HCT116 (cell line): Measurements from ENCODE around the gene VWF. TPM values are rescaled to one million over a fixed set of nuclear protein-coding genes. Genes with fewer than 3 reads are reported as not detected.

Source experiments
- ATAC-seq: fragments of 200-7000 bp; cut with Tn5 transposase; 2 replicates; pipeline ENCODE4 v1.9.1; 2020; ENCODE audit warnings: mild to moderate bottlenecking, moderate library complexity
- BruUV-seq: library from RNA; stranded (reverse); fragments of 400-500 nt; replicated peaks from 2 replicates; lab custom pipeline; 2021; lab: Mats Ljungman, UMichigan
- CTCF ChIA-PET: fragments of 300-600 bp; sonication (Branson Sonifier 250); formaldehyde crosslinking; loops from one replicate; lab custom pipeline; 2021; ENCODE audit warnings: antibody characterized with exemption; lab: Charles Lee
- POLR2A ChIA-PET: fragments of 300-600, 350-600 bp; sonication (Branson Sonifier 250); formaldehyde crosslinking; loops from one replicate; lab custom pipeline; 2021; ENCODE audit warnings: antibody characterized with exemption; lab: Charles Lee
- RAD21 ChIA-PET, 2 experiments: fragments of 300-600 bp; sonication (Branson Sonifier 250); formaldehyde crosslinking; loops; one replicate each; lab custom pipeline; 2023; ENCODE audit warnings: low total read pairs in 2 of 2; ENCODE audit not compliant: uncharacterized antibody in 2 of 2, unreplicated experiment in 2 of 2, low non-redundant PET in 1 of 2; lab: Charles Lee
- DNase-seq: peaks from one replicate; pipeline ENCODE4 v3.0.0-alpha.2; 2010; ENCODE audit warnings: low read depth, low spot score
- H2AFZ ChIP-seq: fragments of 200-600 bp; shearing (Covaris generic), sonication (generic); 2 replicates; pipeline ENCODE4 v1.6.1; 2017; ENCODE audit warnings: low read depth, mixed run types, mixed read lengths, antibody characterized with exemption, low read length; ENCODE audit not compliant: poor library complexity, severe bottlenecking
- H3K27ac ChIP-seq: 2 replicates; pipeline ENCODE4 v1.5.1; 2012; ENCODE audit warnings: low read depth, low read length
- H3K27me3 ChIP-seq: fragments of 200-600 bp; sonication (generic); 2 replicates; pipeline ENCODE4 v1.6.1; 2016; ENCODE audit warnings: mixed run types, low read length, mixed read lengths; ENCODE audit not compliant: insufficient read depth
- H3K36me3 ChIP-seq, 2 experiments: fragments of 200-500 bp in 1 of 2; fragments of 200-600 bp in 1 of 2; sonication (Bioruptor generic) in 1 of 2; sonication (generic) in 1 of 2; 2 replicates each; pipeline versions ENCODE4 v1.5.1 to v1.6.1; 2014 to 2016; ENCODE audit warnings: low read length in 2 of 2, inconsistent platforms in 1 of 2, mixed read lengths in 1 of 2, mixed run types in 1 of 2; ENCODE audit not compliant: insufficient read depth in 2 of 2, control insufficient read depth in 1 of 2
- H3K4me1 ChIP-seq, 2 experiments: fragments of 200-600 bp in 1 of 2; sonication (generic) in 1 of 2; 2 replicates each; pipeline versions ENCODE4 v1.5.1 to v1.6.1; 2012 to 2017; ENCODE audit warnings: low read length in 2 of 2, inconsistent platforms in 1 of 2, mild to moderate bottlenecking in 1 of 2, mixed read lengths in 1 of 2, mixed run types in 1 of 2, moderate library complexity in 1 of 2; ENCODE audit not compliant: insufficient read depth in 2 of 2, control insufficient read depth in 1 of 2
- H3K4me2 ChIP-seq: fragments of 200-600 bp; sonication (generic); 2 replicates; pipeline ENCODE4 v1.6.1; 2017; ENCODE audit warnings: mixed run types, low read length, mixed read lengths
- H3K4me3 ChIP-seq, 2 experiments: fragments of 200-600 bp in 1 of 2; sonication (generic) in 1 of 2; replicated peaks in 1 of 2; 2 replicates each; pipeline ENCODE4 v1.5.1; 2011 to 2016; ENCODE audit warnings: low read length in 2 of 2, control low read depth in 1 of 2, low read depth in 1 of 2, mild to moderate bottlenecking in 1 of 2, mixed read lengths in 1 of 2, mixed run types in 1 of 2
- H3K79me2 ChIP-seq: fragments of 200-600 bp; sonication (generic); 2 replicates; pipeline ENCODE4 v1.6.1; 2017; ENCODE audit warnings: mild to moderate bottlenecking, mixed run types, low read length, moderate library complexity, mixed read lengths; ENCODE audit not compliant: insufficient read depth
- H3K9ac ChIP-seq: fragments of 200-600 bp; sonication (generic); 2 replicates; pipeline ENCODE4 v1.6.1; 2016; ENCODE audit warnings: low read length, mixed read lengths
- H3K9me2 ChIP-seq: fragments of 200-600 bp; sonication (generic), shearing (Covaris generic); 2 replicates; pipeline ENCODE4 v1.6.1; 2017; ENCODE audit warnings: mixed run types, mild to moderate bottlenecking, moderate library complexity; ENCODE audit not compliant: insufficient read depth
- H3K9me3 ChIP-seq, 2 experiments: fragments of 200-500 bp in 1 of 2; fragments of 200-600 bp in 1 of 2; sonication (Bioruptor generic) in 1 of 2; sonication (generic) in 1 of 2; 2 replicates each; pipeline ENCODE4 v1.6.1; 2014 to 2017; ENCODE audit warnings: low read length in 2 of 2, mixed read lengths in 2 of 2, inconsistent platforms in 1 of 2, low read depth in 1 of 2, mild to moderate bottlenecking in 1 of 2, mixed run types in 1 of 2, moderate library complexity in 1 of 2; ENCODE audit not compliant: control insufficient read depth in 1 of 2, insufficient read depth in 1 of 2
- H4K20me1 ChIP-seq: fragments of 200-600 bp; sonication (generic), shearing (Covaris generic); 2 replicates; pipeline ENCODE4 v1.6.1; 2017; ENCODE audit warnings: mixed run types, mild to moderate bottlenecking, moderate library complexity; ENCODE audit not compliant: insufficient read depth
- ATF3 ChIP-seq: IDR thresholded peaks from 2 replicates; pipeline ENCODE4 v1.6.1; 2012
- CBX3 ChIP-seq: IDR thresholded peaks from 2 replicates; pipeline ENCODE4 v1.6.1; 2012; ENCODE audit warnings: low read depth
- EZH2 ChIP-seq: fragments of 200-600 bp; sonication (generic); IDR thresholded peaks from 2 replicates; pipeline ENCODE4 v1.6.1; 2017; ENCODE audit warnings: antibody characterized with exemption, mixed run types
- EZH2phosphoT487 ChIP-seq: fragments of 200-600 bp; IDR thresholded peaks from 2 replicates; pipeline ENCODE4 v1.6.1; 2018; ENCODE audit warnings: antibody characterized with exemption, borderline replicate concordance
- MAX ChIP-seq: IDR thresholded peaks from 2 replicates; pipeline ENCODE4 v1.6.1; 2012
- POLR2A ChIP-seq: IDR thresholded peaks from 2 replicates; pipeline ENCODE4 v1.7.0; 2011; ENCODE audit warnings: borderline replicate concordance; ENCODE audit not compliant: insufficient read depth, insufficient read length; ENCODE audit errors: extremely low read depth
- POLR2AphosphoS5 ChIP-seq: IDR thresholded peaks from 2 replicates; pipeline ENCODE4 v1.6.1; 2011; ENCODE audit warnings: mild to moderate bottlenecking, low read depth, low read length, moderate library complexity
- RAD21 ChIP-seq: IDR thresholded peaks from 2 replicates; pipeline ENCODE4 v1.6.1; 2012; ENCODE audit warnings: low read depth, mild to moderate bottlenecking
- SP1 ChIP-seq: IDR thresholded peaks from 2 replicates; pipeline ENCODE4 v1.6.1; 2012; ENCODE audit warnings: low read depth
- YY1 ChIP-seq: IDR thresholded peaks from 2 replicates; pipeline ENCODE4 v1.6.1; 2011; ENCODE audit warnings: low read length, low read depth, moderate library complexity, mild to moderate bottlenecking; ENCODE audit not compliant: insufficient replicate concordance; ENCODE audit errors: extremely low read depth
- ZFX ChIP-seq: fragments of 450-650 bp; IDR thresholded peaks from 2 replicates; pipeline ENCODE4 v1.6.1; 2017
- intact Hi-C: fragments of 100-400 bp; cut with micrococcal nuclease; formaldehyde crosslinking; loops from 2 replicates; pipeline ENCODE4 v1.10.0; 2022
- total RNA-seq: library from RNA; stranded (reverse); gene quantifications from one replicate; pipeline ENCODE4 v1.2.1, GENCODE V29; 2021; ENCODE audit not compliant: unreplicated experiment

Gene VWF
- total RNA-seq, 1 experiment from 2014 or later: 0.57 TPM

- no TSS peak for BruUV-seq
- ATAC-seq: no peak
Observed at GRCh38 chr12:5987573-5987972, 136.9 kb downstream of the VWF start.

GRCh38 chr12:5985471-5985870 is 139.0 kb downstream of the VWF start:
- no peak for ATAC-seq
- H3K4me2 ChIP-seq: no peak overlapping the region
- no peak overlapping the region for H3K9ac ChIP-seq
- intact Hi-C loops: no loop called here
- no peaks in the 10 kb centered on the region for H3K27me3 ChIP-seq
- H3K4me3 ChIP-seq: no peak overlapping the region
- POLR2A ChIA-PET: no interaction called here
- no peaks in the 10 kb centered on the region for H4K20me1 ChIP-seq
- DNase-seq: no peak
- CTCF ChIA-PET: no interaction called here
- no peaks in the 10 kb centered on the region for H3K79me2 ChIP-seq
- no peaks in the 10 kb centered on the region for H3K36me3 ChIP-seq
- H3K27ac ChIP-seq: no peak overlapping the region
- no peaks in the 10 kb centered on the region for H3K9me2 ChIP-seq
- H3K9me3 ChIP-seq: no peaks in the 10 kb centered on the region
- H2AFZ ChIP-seq: no peak overlapping the region
- RAD21 ChIA-PET: no interaction called here
- BruUV-seq: no TSS peak
- TF ChIP-seq EZH2 (no peak), POLR2AphosphoS5 (no peak), POLR2A (no peak), ATF3 (no peak), RAD21 (no peak), EZH2phosphoT487 (no peak), CBX3 (no peak), YY1 (no peak), SP1 (no peak)
- H3K4me1 ChIP-seq: peaks cover 2 to 5% of the 10 kb centered on the region in 2 experiments; a peak in 2 of 4 replicates

More at GRCh38 chr12:5987573-5987972, 136.9 kb downstream of the VWF start:
- POLR2A ChIA-PET: interaction anchor here (1.7 kb wide), 1 partner anchor 52 kb away, joined by 6 read pairs; no protein-coding TSS in a partner anchor
- H3K36me3 ChIP-seq: no peaks in the 10 kb centered on the region
- no peaks in the 10 kb centered on the region for H3K9me3 ChIP-seq
- RAD21 ChIA-PET: interaction anchor here in 1 of 2 experiments (1.4 to 3.0 kb wide), 2 partner anchors 51 to 297 kb away, joined by 6 to 38 read pairs; no protein-coding TSS in a partner anchor
- DNase-seq: no peak
- no peak overlapping the region for H3K9ac ChIP-seq
- TF ChIP-seq ZFX: no peak
- TF ChIP-seq YY1: no peak
- TF ChIP-seq EZH2phosphoT487: no peak
- no peak for TF ChIP-seq MAX
- no peak for TF ChIP-seq CBX3
- TF ChIP-seq, all 23 proteins: peak for 0
- H2AFZ ChIP-seq: no peak overlapping the region
- intact Hi-C loops: no loop called here
- no peaks in the 10 kb centered on the region for H3K79me2 ChIP-seq
- CTCF ChIA-PET: interaction anchor here (1.2 to 5.8 kb wide), 10 partner anchors 9 to 299 kb away, joined by 3 to 321 read pairs (median 10); no protein-coding TSS in a partner anchor
- no peaks in the 10 kb centered on the region for H4K20me1 ChIP-seq
- H3K27me3 ChIP-seq: no peaks in the 10 kb centered on the region
- no peak overlapping the region for H3K4me2 ChIP-seq
- peaks cover 2 to 5% of the 10 kb centered on the region in 2 experiments; a peak in 2 of 4 replicates for H3K4me1 ChIP-seq
- no peaks in the 10 kb centered on the region for H3K9me2 ChIP-seq
- no peak overlapping the region for H3K27ac ChIP-seq
- no peak overlapping the region for H3K4me3 ChIP-seq
